ENCODE data around the gene LETMD1.

DNA sequence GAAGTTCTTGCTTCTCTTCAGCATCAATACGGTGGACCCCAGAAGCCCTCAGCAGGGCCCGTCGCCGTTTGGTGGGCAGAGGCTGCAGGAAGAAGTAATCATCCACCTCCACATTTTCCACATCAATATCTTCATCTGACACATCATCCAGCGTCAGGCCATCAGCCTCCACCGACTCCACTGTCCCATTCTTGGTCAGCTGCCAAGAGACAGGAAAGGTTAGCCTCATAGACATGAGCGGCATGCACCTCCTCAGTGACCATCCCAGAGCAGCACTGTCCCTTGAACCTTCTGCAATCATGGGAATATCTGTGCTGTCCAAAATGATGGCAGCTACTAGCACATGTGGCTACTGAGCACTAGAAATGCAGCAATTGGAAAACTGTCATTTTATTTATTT lies 19.6 kb downstream of the LETMD1 start:
- TF ChIP-seq SMC3 (IDR thresholded peaks at IDR 0.05; ENCODE audit: low read depth, low read length) (no peak), CTCF (conservative IDR thresholded peaks at IDR 0.05; ENCODE audit: low read depth, low read length) (no peak), RCOR1 (IDR thresholded peaks at IDR 0.05; ENCODE audit: insufficient replicate concordance, low read length) (no peak), MXI1 (IDR thresholded peaks at IDR 0.05; ENCODE audit: borderline replicate concordance, low read depth, low read length) (no peak)

All from IMR-90 (cell line).